Gastrocnemius medialis (tissue), 4 donors: Measurements from ENCODE around the gene TBX21. TPM values are rescaled to one million over a fixed set of nuclear protein-coding genes. Genes with fewer than 3 reads are reported as not detected.
A peak's percentile ranks its signal among the peaks of the same experiment; 100 is the strongest.

Source experiments
- ATAC-seq, 2 donors: fragments of 150-250 bp; one replicate each; pipeline ENCODE4 v1.9.1; 2016
- DNase-seq, 2 donors: peaks; one replicate each; pipeline ENCODE4 v3.0.0-alpha.2; 2019
- H3K27ac ChIP-seq, 4 donors: fragments of 200-600 bp; sonication (generic); 1 replicate in 1 of 4; 2 replicates in 3 of 4; pipeline ENCODE4 v1.5.1; 2016 to 2018; ENCODE audit warnings: mild to moderate bottlenecking in 2 of 4, moderate library complexity in 1 of 4
- H3K27me3 ChIP-seq, 3 donors: fragments of 200-600 bp; sonication (generic) in 2 of 3; 1 replicate in 1 of 3; 2 replicates in 2 of 3; pipeline versions ENCODE4 v1.5.1 to v1.6.0; 2016 to 2019; ENCODE audit warnings: mild to moderate bottlenecking in 1 of 3, moderate library complexity in 1 of 3
- H3K36me3 ChIP-seq, 2 donors: fragments of 200-600 bp; sonication (generic) in 1 of 2; one replicate each; pipeline ENCODE4 v1.5.1; 2017 to 2018
- H3K4me1 ChIP-seq, 2 donors: fragments of 200-600 bp; sonication (generic) in 1 of 2; one replicate each; pipeline ENCODE4 v1.5.1; 2016 to 2017; ENCODE audit warnings: mild to moderate bottlenecking in 2 of 2
- H3K4me3 ChIP-seq, 4 donors: fragments of 200-600 bp; sonication (generic) in 3 of 4; 1 replicate in 1 of 4; 2 replicates in 3 of 4; pipeline ENCODE4 v1.5.1; 2016 to 2019; ENCODE audit warnings: mild to moderate bottlenecking in 2 of 4
- H3K9me3 ChIP-seq, 3 donors: fragments of 200-600 bp; sonication (generic) in 2 of 3; 1 replicate in 1 of 3; 2 replicates in 2 of 3; pipeline ENCODE4 v1.5.1; 2016 to 2019
- POLR2A ChIP-seq, 2 donors: fragments of 450-650 bp; IDR thresholded peaks; one replicate each; pipeline ENCODE4 v1.6.1; 2017; ENCODE audit warnings: antibody characterized with exemption in 2 of 2, mild to moderate bottlenecking in 2 of 2, moderate library complexity in 2 of 2
- in situ Hi-C, 4 donors: fragments of 200-750 bp; cut with MboI; loops; one replicate each; pipeline versions ENCODE4 v1.15.0 to v1.8.0; 2017; ENCODE audit warnings: low sequenced_read_pairs in 4 of 4
- intact Hi-C: fragments of 100-400 bp; cut with DNase I; formaldehyde crosslinking; loops from one replicate; pipeline ENCODE4 v1.15.1; 2023; ENCODE audit warnings: low total_unique reads
- total RNA-seq, 4 donors: library from RNA; depleted of rRNA; stranded (reverse); fragments of >200 nt; gene quantifications; one replicate each; pipeline versions ENCODE4 v1.1.0 to v1.2.3, GENCODE V29; 2016
- TF ChIP-seq, protein P1 (sequence below), 5 experiments: fragments of 450-650 bp in 3 of 5; fragments of 200-600 bp in 2 of 5; sonication (generic) in 2 of 5; IDR thresholded peaks in 4 of 5; conservative IDR thresholded peaks in 1 of 5; 1 replicate in 4 of 5; 2 replicates in 1 of 5; pipeline ENCODE4 v1.5.1; 2016 to 2019; ENCODE audit warnings: antibody characterized with exemption in 5 of 5, mild to moderate bottlenecking in 3 of 5, moderate library complexity in 3 of 5

The TBX21 gene
- total RNA-seq, 4 donors from 2014 or later, result 0.98 to 3.3 TPM; not detected in 2

DNA sequence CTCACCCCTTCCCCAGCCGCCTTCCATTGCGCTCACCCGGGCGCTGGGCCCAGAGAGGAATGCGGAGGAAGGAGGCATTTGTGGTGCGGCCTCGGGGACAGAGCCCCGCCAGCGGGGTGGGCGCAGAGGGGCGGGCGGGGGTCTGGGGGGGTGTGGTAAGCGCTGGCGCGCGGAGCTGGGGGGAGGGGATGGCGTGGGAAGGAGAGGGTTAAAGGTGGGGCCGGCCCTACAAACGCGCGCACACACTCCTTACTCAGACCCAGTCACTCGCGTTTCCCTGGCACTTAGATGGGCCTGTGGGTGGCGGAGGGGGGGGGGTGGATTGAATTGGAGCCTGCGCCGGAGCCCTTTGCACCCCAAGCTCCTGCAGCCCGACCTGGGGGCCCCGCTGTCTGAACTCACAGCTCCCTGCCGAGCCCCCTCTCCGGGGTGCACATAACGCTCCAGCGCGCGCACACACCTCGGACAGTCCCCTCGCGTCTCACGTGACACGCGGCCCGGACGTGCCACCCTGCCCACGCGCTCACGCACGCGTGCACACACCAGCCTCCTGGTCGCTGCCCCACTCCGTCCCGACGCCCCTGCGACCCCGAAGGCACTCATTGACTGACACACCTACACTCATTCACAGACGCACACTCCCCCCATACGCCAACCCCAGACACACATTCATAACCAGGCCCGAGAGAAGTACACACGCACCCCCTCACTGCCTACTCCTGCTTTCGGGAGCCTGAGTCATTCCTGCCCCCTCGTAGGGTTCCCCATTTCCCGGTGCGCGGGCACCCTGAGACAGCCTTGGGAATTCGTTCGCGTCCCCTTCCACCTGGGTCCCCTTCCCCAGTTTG lies 38.2 kb upstream of the TBX21 start:
- H3K27ac ChIP-seq, result peak overlapping the region; percentile 94 to 95 (median 95)
- peaks cover 0 to 8% of the 10 kb centered on the region in 2 donors for H3K36me3 ChIP-seq
- peaks cover 7 to 17% of the 10 kb centered on the region in 2 donors for H3K4me1 ChIP-seq
- DNase-seq (peak; percentile 48 to 65), ATAC-seq (peak; percentile 62 to 66)
- intact Hi-C loops (loop anchor here (2.0 to 10.0 kb wide), 3 partner anchors 30 to 202 kb away; partner anchors contain the start of gene SP2), in situ Hi-C loops (loop anchor here in 1 of 4 donors (10.0 kb wide), 1 partner anchor 110 kb away; no protein-coding TSS in a partner anchor)
- no peaks in the 10 kb centered on the region for H3K9me3 ChIP-seq
- no peaks in the 10 kb centered on the region for H3K27me3 ChIP-seq
- TF ChIP-seq, protein P1, sequence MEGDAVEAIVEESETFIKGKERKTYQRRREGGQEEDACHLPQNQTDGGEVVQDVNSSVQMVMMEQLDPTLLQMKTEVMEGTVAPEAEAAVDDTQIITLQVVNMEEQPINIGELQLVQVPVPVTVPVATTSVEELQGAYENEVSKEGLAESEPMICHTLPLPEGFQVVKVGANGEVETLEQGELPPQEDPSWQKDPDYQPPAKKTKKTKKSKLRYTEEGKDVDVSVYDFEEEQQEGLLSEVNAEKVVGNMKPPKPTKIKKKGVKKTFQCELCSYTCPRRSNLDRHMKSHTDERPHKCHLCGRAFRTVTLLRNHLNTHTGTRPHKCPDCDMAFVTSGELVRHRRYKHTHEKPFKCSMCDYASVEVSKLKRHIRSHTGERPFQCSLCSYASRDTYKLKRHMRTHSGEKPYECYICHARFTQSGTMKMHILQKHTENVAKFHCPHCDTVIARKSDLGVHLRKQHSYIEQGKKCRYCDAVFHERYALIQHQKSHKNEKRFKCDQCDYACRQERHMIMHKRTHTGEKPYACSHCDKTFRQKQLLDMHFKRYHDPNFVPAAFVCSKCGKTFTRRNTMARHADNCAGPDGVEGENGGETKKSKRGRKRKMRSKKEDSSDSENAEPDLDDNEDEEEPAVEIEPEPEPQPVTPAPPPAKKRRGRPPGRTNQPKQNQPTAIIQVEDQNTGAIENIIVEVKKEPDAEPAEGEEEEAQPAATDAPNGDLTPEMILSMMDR (IDR thresholded peaks at IDR 0.05 in 4 of 5, conservative IDR thresholded peaks at IDR 0.05 in 1 of 5), result no peak
- peak in 1 of 2 donors; percentile 26 for TF ChIP-seq POLR2A (IDR thresholded peaks at IDR 0.05)
- peak overlapping the region; percentile 91 to 99 (median 94) for H3K4me3 ChIP-seq

DNA sequence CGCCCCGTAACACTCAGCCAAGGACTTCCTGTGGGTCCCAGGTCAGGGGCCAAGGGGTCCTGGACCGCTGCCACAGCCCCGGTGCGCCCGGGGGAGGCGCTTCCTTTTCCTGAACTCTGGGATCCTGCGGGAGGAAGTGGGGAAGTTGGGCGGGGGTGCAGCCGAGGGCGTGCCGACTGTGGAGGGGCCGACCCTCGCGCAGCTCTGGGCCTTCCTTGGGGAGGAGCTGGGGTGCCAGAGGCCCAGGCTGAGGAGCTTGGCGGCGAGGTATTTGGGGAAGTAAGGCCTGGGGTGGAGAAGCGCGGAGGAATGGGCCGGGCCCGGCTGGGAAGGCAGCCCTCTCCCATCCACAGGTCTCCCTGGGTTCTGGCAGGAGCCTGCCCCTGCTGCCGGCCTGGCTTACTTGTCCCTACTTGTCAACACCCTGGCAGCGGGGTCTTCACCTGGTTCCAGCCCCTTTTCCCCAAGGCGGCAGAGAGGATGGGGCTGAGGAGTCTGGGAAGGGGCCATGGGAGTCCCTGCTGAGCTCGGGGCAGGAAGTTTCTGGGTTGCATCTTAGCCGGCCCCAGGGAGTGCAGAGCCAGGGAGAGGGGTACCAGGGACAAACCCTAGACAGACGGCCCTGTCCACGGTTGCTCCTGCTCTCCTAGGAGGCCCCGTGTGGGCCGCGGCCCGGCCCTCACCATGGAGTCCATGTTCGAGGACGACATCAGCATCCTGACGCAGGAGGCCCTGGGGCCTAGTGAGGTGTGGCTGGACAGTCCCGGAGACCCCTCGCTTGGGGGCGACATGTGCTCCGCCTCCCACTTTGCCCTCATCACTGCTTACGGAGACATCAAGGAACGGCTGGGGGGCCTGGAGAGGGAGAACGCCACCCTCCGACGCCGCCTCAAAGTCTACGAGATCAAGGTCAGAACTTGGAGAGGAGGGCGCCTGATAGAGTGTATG lies 37.3 kb upstream of the TBX21 start:
- peak overlapping the region; percentile 94 to 95 (median 95) for H3K27ac ChIP-seq
- H3K36me3 ChIP-seq, result peaks cover 0 to 13% of the 10 kb centered on the region in 2 donors
- DNase-seq (peak in 1 of 2 donors; percentile 46), ATAC-seq (no peak)
- TF ChIP-seq POLR2A (IDR thresholded peaks at IDR 0.05), result no peak
- TF ChIP-seq, protein P1 (IDR thresholded peaks at IDR 0.05 in 4 of 5, conservative IDR thresholded peaks at IDR 0.05 in 1 of 5), result no peak
- no peaks in the 10 kb centered on the region for H3K9me3 ChIP-seq
- no peaks in the 10 kb centered on the region for H3K27me3 ChIP-seq
- H3K4me1 ChIP-seq, result peaks cover 7 to 17% of the 10 kb centered on the region in 2 donors
- in situ Hi-C loops (loop anchor here in 1 of 4 donors (10.0 kb wide), 1 partner anchor 109 kb away; no protein-coding TSS in a partner anchor), intact Hi-C loops (loop anchor here (2.0 to 10.0 kb wide), 2 partner anchors 31 to 109 kb away; no protein-coding TSS in a partner anchor)
- peak overlapping the region; percentile 91 to 99 (median 94) for H3K4me3 ChIP-seq

DNA sequence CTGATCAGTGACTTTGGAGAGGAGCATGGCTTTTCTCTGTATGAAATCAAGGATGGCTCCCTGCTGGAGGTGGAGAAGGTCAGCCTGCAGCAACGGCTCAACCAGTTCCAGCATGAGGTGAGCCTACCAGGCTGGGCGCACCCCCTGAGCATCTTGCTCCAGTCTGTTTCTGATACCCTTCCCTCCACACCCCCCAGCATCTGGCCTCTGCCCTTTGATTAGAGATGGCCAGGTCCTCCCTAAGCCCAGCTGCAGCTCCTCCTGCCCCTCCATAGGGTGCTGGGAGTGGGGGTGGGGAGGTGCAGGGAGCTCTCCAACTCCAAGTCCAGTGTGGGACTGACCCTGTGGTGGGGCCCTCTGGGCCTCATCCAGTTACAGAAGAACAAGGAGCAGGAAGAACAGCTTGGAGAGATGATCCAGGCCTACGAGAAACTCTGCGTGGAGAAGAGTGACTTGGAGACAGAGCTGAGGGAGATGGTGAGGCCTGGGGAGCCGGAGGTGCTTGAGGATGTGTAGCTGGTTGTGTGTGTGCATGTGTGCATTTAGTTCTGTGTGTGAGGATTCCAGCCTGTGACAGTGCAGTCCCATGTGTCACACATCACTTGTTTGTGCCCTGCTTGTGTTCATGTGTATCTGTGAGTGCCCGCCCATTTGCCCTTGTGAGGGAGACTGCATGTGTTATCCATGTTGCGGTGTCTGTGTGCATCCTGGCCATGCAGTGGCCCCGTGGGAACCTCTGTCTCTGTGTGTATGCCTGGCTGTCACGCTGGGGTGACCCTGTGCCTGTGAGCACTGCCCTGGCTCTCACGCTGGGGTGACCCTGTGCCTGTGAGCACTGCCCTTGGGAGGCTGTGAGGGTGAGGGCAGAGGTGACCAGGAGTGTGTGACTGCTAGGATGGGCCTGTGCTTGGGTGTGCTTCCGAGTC lies 36.1 kb upstream of the TBX21 start:
- Histone ChIP-seq H3K27ac (peak overlapping the region in 1 of 4 donors; percentile 95), H3K9me3 (no peaks in the 10 kb centered on the region), H3K4me3 (no peak overlapping the region), H3K4me1 (peaks cover 7 to 17% of the 10 kb centered on the region in 2 donors), H3K36me3 (peaks cover 0 to 16% of the 10 kb centered on the region in 2 donors), H3K27me3 (no peaks in the 10 kb centered on the region)
- in situ Hi-C loops (loop anchor here in 1 of 4 donors (10.0 kb wide), 1 partner anchor 108 kb away; no protein-coding TSS in a partner anchor), intact Hi-C loops (loop anchor here (10.0 kb wide), 1 partner anchor 108 kb away; no protein-coding TSS in a partner anchor)
- DNase-seq (peak in 1 of 2 donors; percentile 9), ATAC-seq (no peak)
- no peak for TF ChIP-seq POLR2A (IDR thresholded peaks at IDR 0.05)
- TF ChIP-seq, protein P1 (IDR thresholded peaks at IDR 0.05 in 4 of 5, conservative IDR thresholded peaks at IDR 0.05 in 1 of 5), result no peak
